ENCODE results near the gene OTOF.

The OTOF gene

DNA sequence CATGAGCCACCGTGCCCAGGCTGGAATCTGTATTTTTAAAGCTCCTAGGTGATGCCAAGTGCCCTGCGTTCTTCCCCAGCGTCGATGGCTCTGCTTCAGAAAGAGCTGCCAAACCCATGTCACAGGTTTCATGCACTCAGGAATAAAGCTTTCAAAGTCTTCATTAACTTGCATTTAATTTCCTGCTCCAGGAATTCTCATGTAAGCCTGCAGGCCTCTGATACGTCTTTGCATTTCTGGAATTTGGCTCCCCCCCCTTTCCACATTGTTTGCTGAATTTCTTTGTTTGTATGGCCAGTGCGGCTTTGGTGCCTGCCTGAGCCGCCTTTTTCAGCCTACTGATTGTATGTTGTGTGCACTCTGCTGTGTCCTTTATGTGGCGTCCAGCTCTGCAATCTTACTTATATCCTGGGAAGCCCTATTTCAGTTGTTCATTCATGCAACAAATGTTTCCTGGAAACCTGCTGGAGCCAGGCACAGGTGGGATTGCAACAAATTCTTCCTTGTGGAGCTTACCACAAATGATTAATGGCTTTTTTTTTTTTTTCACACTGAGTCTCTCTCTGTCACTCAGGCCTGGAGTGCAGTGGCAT lies 17.9 kb upstream of the OTOF start:
- DNase-seq: no peak

DNA sequence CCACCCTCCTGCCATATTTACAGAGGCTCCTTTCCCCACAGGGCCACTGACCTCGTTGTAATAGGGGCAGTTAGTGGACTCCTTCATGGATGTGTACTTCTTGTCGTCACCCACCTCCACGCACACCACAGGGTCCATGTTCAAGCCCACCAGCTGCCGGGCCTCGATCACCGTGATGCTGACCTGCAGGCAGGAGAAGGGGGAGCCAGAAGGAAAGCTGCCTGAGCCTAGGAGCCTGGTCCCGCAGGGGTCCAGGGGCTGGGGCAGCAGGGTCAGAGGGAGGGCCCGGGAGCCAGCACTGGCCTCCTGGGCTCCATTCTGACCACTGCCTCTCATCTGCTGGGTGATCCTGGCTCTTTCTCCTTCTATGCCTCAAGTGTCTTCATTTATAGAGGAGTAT lies 17.0 kb upstream of the OTOF start:
- no peak for DNase-seq

DNA sequence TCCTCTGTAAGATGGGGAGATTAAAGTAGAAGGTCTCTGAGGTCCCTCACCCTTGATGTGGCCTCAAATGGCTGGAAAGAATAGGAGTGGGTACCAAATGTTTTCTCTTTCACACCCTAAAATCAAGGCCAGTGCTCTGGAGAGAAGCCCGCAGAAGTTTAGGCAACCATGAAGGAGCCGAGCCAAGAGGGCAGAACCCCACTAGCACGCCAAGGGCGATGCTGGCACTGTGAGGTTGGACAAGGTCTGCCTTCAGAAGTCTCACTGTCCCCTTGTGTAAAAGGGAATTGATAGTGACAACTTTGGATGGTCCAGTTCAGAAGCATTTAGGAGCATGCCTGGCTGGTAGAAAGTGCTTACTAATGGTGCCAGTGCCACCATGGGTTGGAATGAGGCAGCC lies 16.3 kb upstream of the OTOF start:
- no peak for DNase-seq

DNA sequence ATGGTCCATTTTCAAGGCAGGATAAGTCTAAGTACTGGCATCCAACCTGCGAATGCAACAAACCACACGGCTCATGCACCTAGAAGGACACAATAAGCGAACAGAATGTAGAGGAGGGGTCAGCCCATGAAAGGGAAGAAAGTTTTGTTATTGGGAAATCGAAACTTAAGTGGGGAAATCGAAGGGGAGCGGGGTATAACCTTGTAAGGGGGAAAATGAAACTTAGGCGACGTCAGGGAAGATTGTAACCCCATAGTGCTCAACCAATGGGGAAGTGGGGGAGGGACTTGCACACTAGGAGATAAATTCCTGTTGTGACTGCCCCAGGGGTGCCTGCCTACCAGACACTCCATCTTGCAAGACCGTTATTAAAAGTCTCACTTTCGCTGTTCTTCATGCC lies 15.6 kb upstream of the OTOF start:
- DNase-seq: no peak

DNA sequence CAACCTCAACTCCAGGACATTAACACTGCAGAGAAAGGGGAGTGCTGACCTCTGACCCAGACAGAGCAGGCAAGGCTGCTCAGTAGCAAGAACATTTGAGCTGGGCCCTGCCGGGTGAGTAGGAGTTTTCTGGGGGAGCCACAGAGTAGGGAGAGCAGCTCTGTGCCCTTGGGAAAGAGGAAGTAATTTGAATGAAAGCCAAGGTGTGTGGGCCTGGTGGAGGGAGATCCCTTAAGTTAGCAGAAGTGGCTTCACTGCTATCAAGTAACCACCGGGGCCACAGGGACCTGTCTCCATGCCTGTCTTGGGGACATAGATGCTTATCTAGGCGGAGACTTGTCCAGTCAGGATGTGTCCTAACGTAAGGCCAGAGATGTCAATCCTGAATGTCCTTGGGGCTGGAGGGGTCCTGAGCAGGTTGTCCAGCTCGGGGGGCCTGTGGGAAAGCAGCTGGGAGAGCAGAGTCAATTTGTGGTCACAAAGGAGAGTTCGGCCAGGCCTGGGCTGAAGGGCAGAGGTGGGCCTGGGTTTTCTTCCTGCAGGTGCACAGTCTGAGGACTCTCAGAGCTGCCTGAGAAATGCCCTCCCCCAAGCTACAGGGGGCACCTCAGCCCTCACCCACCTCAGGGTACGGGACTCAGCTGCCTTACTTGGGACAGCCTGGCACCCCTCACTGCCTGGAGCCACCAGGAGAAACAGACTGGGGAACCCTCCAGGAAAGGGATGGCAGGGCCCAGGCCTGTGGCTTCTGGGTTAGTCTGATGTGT lies 15.0 kb upstream of the OTOF start:
- DNase-seq: no peak

DNA sequence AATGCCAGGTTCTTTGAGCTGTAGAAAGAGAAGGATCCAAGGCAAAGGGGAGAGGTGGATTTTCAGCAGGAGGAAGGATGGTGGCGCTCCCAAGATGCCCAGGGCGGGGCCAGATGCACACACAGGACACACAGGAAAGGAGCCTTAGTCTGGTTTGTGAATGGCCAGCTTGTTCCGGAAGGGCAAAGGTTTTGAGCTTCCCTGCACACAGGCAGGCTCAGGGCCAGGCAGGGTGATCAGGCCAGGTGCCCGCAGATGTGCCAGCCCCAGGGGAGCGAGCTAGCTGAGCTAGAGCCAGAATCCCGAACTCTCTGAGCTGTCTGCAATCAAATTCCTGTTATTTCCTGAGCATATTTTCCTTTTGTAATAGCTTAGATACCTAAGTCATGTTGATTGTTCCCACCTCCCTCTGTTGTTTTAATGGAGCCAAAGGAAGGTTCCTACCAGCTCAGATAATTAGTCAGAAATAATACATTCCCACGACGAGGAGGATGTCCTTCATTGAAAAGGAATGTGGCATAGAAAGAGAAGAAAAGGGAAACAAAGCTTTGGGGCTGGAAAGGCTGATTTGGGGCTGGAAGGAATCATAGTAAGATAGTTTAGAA lies 13.7 kb upstream of the OTOF start:
- DNase-seq: no peak

DNA sequence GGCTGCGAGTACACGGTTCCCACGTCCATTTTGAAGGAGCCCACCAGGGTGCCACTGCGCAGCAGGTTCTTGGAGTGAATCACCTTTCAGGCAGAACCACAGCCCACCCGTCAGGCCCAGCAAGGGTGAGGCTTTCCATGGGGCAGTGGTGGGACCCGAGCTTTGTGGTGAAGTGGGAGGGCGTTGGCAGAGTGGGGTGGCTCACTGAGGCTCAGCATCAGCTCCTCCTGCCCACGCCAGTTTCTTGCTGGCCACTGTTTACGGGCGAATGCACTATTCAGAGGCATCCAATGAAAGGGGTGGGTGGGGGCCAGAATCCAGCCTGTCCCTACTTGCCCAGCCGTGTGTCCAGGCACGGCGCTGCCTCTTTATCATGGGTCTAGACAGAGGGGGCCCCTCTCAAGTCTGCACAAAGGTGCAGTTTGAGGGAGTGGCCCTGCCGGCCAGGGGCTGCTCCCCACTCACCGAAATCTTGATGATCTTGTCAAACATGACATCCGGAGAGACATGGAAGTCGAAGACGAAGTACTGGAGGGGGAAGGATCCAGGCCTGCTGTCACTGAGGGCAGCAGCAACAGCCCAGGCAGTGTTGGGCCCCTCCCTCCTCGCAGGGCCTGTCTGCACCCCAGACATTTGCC lies 11.4 kb upstream of the OTOF start:
- DNase-seq: no peak

DNA sequence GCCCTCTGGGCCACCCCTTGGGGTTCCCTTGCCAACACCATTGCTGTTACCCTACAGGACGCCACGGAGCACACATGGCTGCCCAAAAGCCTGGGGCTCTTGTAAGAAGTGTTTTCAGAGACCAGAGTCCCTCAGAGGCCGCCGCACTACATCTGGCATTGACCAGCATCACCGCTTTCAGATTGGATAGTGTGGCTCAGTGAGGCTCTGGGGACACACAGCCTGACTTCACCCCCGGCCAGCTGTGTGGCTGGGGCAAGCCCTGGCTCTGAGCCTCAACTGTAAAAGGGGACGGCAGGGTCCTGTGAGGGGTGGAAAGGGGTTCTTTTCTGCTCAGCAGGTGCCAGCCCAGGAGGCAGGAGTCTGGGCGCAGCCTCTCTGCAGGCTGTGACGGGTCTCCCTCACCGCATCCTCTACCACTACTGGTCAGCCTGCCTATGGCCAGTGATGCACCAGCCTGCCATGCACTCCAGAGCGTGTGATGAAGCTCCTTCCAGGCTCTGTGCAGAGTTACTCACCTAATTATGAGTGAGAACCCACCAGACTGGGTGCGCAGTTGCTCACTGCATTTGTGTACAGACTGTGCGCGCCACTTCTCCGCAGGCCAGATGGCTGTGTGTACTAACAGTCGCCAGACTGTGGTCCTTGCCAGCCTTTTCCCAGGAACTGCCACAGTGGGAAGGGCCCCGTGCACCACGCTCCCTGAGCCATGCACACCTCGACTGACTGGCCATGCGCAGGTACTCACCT lies 10.7 kb upstream of the OTOF start:
- DNase-seq: no peak

DNA sequence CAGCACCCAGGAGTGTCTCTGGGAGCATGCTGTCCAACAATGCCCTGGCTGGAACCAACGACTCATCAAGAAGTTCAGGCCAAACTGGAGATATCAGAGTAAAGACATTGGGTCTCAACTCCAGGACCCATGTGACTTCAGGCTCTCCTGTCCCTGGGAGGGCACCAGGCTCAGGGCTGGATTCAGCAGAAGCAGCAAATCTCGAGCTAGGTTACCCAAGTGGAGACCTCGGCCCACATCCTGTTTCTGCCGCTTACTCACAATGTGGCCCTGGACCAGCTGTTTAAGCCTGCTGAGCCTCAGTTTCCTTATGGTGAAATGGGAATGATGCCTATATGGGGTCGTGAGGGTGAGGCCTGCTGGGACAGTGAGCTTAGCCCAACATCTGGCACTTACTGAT lies 9.3 kb upstream of the OTOF start:
- no peak for DNase-seq

DNA sequence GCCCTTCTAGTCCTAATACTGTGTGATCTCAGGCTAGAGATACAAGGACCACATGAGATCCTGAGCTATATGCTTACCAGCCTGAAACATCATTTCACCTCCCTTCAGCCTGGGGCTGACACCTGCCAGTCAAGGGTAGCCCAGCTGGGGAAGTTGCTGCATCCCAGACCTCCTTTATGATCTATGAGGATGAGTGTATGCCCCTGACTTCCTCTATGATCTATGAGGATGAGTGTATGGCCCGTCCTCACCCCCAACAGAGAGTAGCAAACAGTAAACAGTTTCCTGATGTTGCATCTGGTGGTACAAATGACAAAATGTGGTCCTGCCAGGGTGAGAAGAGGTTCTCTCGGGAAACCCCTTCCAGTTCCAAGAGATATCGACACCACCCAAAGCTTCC lies 8.9 kb upstream of the OTOF start:
- DNase-seq: no peak

DNA sequence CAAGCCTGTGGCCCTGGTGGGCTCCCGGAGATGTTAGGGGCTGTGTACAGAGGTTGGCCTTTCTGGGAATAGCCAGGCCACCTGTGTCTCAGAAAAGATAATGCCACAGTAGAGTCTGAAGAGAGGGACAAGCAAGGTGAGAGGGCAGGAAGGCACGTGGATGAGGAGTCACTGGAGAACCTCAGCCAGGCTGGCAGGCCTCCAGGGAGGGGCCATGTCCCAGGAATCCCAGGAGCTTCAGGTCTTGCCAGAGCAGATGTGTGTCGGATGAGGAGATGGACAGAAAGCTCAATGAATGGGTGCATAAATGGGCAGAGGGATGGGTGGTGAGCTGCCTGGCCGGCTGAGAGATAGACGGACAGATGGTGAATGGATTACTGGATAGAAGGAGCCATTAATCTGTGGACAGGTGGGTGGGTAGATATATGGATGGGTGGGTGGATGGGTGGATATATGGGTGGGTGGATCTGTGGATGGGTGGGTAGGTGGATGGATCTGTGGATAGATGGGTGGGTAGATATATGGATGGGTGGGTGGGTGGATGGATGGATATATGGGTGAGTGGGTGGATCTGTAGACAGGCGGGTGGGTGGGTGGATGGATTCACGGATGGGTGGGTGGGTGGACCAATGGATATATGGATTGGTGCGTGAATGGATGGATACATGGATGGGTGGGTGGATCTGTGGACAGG lies 7.9 kb upstream of the OTOF start:
- no peak for DNase-seq

DNA sequence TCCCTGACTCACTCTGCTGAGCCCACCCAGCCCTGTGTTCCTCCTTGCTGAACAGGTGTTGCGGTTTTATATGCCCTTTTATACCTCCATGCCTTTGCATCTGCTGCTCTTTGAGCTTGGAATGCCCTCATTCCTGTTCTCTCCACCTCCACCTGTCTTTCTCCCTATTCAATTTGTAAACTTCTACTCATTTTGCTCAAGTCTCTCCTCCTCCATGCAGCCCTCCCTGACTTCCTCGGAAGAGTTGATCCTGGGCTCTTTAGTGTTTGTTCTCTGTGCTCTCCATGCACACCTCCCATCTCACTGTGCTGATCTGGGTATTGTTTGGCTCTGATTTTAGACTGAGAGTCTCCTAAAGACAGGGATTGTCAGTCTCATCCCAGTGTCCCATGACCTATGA lies 7.2 kb upstream of the OTOF start:
- no peak for DNase-seq

DNA sequence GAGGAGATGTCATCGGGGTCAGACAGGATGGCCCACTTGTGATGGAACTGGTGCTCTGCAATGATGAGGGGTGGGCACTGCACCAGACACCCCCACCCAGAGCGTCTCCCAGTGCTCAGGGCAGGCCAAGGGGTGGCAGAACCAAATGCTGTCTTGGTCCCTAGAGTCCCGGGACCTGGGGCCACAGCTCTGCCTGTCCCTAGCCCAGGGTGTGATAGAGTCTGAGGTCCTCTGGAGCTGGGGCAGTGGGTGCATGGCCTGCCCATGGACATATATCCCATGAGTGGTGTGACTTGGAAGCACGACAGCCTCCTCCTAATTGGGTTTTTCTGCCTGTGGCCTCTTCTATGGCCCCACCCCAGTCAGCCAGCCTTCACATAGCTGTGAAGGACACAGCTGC lies 6.7 kb upstream of the OTOF start:
- no peak for DNase-seq

DNA sequence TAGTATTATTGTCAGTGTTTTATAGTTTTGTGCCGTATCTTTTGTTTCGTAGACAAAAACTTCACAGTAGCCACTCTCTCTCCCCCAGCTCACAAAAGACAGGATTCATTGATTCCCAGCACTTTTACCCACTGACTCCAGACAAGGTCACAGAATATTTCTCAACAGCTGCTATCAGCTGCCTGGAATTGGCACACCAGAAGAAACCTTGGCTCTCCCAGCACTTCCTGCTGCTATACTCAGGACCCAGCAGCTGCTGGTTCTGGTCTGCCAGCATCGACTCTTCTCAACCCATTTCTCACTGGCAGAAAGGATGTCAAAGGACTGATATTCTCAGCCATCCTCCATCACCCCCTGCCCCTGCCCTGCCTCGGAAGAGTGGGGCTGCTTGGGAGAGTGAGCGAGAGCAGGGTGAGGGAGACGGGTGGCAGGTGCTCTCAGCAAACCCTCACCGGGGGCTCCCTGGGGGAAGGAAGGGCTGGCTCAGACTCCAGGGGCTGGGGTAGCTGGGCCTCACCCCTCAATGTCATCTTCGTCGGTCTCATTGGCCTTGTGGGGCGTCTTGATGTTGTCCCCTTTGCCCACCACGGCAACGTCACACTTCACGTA lies 6.1 kb upstream of the OTOF start:
- DNase-seq: no peak

DNA sequence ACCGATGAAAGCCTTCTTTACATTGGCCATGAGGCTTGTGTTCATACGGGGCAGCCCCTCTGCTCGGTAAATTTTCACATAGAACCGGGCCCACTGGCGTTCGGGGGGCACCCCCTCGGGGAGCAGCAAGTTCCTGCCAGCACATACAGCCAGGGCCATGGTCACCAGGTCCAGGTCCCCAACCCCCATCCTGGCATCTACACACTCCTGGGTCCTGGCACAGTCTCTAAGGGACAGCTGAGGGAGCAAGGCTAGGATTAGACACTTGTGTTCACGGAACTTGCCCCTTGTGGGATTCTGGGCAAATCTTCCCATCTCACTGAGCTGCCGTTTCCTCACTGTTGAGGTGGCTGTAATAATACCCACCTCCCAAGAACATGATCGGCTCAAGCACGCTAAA lies 5.6 kb upstream of the OTOF start:
- no peak for DNase-seq

DNA sequence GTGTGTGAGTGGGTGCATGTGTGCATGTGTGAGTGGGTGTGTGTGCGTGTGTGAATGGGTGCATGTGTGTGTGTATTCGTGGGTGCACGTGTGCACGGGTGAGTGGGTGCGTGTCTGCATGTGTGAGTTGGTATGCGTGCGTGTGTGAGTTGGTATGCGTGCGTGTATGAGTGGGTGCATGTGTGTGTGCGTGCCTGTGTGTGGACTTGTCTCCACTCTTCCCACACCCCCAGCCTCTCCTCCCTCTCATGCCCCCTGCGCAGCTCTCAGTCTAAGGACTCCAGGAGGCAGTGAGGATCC lies 5.1 kb upstream of the OTOF start:
- DNase-seq: no peak

DNA sequence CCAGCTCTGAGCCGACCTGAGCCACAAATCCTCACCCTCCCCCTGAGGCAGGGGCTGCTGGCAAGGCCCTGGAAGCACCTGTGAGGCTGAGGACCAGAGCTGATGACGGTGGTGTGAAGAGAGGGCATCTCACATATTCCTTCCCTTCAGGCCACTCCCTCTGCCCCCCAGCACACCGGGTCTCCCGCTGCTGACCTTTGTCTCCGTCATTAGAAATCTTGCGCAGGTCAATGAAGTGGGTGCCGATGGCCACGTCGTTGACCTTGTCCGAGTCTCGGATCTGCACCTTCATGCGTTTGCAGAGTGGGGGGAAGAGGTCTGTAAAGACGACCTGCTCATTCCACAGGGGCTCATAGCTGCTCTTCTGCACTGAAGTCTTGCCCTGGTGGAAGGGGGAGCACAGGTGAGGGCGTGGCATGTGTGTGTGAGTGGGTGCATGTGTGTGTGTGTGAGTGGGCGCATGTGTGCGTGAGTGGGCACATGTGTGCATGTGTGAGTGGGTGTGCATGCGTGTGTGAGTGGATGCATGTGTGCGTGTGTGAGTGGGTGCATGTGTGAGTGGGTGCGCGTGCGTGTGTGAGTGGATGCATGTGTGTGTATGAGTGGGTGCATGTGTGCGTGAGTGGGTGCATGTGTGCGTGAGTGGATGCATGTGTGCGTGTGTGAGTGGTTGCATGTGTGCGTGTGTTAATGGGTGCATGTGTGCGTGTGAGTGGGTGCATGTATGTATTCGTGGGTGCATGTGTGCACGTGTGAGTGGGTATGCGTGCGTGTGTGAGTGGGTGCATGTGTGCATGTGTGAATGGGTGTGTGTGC lies 4.5 kb upstream of the OTOF start:
- DNase-seq: no peak

DNA sequence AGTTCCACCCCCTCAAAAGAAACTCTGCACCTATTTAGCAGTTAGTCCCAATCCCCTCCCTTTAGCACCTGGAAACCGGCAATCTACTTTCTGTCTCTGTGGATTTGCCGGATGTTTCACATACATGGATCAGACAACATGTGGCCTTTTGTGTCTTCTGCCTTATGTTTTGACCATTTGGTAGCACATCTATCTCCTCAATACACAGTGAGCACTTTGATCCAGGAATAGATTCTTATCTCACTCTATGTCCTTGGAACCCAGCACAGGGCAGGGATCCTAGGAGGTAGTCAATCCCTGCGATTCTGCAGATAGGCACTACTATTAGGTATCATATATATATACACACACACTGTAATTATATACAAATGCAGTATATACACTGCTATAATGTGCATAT lies 3.8 kb upstream of the OTOF start:
- DNase-seq: no peak

DNA sequence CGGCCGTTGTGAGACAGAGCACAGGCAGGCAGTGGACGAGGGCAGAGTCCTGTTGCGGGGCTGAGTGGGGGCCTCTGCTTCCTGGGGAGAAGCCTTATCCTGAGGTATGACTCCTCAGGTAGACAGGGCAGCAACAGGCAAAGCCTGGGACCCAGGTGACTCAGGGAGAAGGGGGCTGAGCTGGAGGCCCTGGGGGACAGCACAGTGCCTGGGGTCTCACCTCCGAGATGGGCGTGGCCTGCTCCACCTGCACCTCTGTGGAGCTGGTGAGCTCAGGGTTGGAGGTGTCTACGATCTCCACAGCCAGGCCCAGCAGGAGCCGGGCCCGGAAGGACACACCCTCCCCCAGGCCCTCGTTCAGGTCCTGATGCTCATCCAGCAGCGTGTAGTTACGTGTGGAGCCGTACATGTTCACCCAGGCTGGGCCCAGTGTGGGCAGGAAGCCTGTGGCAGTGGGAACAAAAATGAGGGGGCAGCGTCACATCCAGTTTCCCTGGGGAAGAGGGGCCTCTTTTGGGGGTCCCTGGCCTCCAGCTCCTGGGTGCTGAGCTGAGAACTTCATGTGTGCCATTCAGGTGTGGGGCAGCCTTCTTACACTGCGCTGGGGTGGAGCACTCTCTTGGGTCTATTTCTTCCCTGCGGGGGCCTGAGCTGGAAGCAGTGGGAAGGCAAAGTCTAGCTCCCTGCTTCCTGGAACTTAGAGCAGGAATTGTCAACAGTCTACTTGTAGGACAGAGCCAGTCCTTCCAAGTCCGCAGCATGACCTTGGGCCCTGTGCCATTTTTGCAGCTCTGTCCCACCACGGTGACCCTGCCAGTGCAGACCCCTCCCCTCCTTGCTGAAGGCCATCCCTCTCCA lies 2.9 kb upstream of the OTOF start:
- DNase-seq: no peak

DNA sequence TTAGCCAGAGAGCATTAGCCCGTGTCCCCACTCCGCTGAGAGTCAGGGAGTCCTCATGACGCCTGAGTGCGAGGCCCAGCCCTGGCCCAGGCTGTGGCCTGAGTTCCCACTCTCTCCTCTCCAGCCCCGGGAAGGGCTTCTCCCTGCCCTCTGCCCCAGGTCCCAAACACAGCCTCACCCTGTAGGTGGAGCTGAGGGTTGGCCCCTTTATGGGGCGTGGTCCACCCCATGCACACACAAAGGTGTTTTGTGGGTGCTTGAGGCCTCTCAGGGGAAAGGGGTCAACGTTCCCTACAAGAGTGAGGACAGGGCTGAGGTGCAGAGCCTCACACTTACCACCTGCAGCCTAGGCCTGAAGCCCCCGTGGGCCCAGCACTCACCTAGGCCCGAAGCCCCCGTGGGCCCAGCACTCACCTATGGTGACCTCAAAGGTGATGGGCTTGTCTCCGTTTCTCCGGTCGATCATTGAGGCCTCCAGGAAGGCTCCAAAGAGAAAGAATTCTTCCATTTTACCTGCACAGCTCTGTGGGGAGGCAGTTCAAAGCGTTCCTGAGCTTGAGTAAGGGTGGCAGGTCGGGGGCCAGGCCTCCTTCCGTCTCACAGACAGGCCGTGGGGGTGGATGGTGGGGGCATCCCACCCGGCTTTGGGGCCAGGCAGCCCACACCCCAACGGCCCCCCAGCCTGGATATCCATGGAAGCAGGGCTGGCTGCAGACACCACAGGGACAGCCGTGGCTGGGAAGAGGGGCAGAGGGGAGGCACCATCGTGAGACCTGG lies 2.1 kb upstream of the OTOF start:
- no peak for DNase-seq
